NCI-H1092 treated with DMSO at 0.1 percent for 48 hours (cell line): ENCODE results near the gene NAXE.
"Not testable (repeated sequence)": the region's sequence is repeated elsewhere in the genome, so short reads cannot be mapped to it uniquely, and the experiment has no call there.

Source experiments
- DNase-seq: peaks from one replicate; lab custom pipeline; 2025; lab: John Stamatoyannopoulos, UW

The NAXE gene

DNA sequence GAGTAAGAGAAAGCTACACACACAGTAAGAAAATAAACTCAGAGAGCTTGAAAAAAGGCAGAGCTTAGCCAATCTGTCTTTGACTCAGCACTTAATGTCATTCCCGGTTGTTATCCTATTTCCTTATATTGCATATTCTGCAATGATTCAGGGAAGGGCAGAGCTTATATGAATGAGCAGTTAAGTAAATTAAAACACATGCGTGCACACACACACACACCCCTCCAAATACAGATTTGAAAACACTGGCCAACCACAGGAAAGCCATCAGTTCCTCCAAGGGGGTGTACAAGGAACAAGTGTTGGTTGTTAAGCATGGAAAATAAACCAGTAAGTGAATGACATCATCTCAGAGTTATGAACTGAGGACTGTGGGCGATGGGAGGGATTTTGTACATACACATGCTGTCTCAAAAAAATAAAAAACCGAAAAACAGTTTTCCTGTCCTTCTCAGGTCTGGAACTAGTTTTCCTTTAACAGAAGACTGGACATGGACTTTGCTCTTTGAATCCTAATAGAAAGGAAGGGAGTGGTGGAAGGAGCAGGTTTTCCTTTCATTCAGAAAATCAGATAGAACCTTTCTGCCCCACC is 20.2 kb upstream of the NAXE start:
- DNase-seq, result no peak

- DNase-seq, result peak; percentile 76
These were observed 19.5 kb upstream of the NAXE start, which contains the start of gene IQGAP3 for GRCh38 chr1:156571919-156572662. Gene IQGAP3 (minus strand): TSS chr1:156572565. CDS start chr1:156572529, 36 bp downstream.

- DNase-seq, result no peak
These were observed 18.9 kb upstream of the NAXE start for GRCh38 chr1:156572663-156573018.

- DNase-seq, result no peak
These were observed 17.4 kb upstream of the NAXE start for GRCh38 chr1:156574039-156574633.

DNA sequence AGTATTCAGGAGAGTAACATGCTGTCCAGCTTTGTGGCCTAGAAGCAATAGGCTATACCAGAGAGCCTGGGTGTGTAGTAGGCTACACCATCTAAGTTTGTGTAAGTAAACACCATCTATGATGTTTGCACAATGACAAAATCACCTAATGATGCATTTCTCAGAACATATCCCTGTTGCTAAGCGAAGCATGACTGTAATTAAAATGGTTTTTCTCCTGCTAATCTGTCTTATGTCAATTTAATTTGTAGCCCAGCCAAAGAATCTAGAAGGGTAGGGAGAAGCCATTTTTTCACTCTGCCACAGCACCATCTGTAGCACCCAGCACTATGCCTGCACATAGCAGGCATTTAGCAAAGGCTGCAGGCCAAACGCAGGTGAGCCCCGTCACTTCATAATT is 14.0 kb upstream of the NAXE start:
- DNase-seq, result peak; percentile 28

- no peak for DNase-seq
These were observed 13.5 kb upstream of the NAXE start for GRCh38 chr1:156578055-156578454.

GRCh38 chr1:156579472-156579871 is 12.1 kb upstream of the NAXE start, which contains the start of gene TTC24:
Gene TTC24 (plus strand): TSS chr1:156579723. CDS start chr1:156581365, 1,642 bp downstream.
- no peak for DNase-seq

DNA sequence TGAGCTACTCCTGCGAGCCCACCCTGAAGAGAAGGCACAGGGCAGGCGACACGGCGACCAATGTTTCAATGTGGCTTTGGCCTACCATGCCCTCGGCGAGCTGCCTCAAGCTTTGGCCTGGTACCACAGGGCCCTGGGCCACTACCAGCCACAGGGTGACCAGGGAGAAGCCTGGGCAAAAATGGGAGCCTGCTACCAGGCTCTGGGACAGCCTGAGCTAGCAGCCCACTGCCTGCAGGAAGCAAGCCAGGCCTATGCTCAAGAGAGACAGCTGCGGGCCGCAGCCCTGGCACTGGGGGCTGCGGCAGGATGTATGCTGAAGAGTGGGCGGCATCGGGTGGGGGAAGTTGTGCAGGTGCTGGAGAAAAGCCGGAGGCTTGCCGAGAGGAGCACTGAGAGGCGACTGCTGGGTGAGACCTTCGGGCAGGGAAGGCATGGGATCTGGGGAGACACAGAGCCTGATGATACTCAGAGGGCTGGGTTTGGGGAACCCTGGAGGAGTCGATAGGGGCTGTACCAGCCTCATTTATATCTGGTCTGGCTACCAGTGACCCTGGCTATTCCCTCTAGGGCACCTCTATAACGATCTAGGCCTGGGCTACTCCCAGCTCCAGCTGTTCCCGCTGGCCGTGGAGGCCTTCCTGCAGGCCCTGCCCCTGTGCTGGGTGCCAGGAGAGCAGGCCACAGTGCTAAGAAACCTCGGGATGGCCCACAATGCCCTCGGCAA is 9.8 kb upstream of the NAXE start:
- no peak for DNase-seq

GRCh38 chr1:156582388-156583017 is 9.1 kb upstream of the NAXE start:
- no peak for DNase-seq

DNA sequence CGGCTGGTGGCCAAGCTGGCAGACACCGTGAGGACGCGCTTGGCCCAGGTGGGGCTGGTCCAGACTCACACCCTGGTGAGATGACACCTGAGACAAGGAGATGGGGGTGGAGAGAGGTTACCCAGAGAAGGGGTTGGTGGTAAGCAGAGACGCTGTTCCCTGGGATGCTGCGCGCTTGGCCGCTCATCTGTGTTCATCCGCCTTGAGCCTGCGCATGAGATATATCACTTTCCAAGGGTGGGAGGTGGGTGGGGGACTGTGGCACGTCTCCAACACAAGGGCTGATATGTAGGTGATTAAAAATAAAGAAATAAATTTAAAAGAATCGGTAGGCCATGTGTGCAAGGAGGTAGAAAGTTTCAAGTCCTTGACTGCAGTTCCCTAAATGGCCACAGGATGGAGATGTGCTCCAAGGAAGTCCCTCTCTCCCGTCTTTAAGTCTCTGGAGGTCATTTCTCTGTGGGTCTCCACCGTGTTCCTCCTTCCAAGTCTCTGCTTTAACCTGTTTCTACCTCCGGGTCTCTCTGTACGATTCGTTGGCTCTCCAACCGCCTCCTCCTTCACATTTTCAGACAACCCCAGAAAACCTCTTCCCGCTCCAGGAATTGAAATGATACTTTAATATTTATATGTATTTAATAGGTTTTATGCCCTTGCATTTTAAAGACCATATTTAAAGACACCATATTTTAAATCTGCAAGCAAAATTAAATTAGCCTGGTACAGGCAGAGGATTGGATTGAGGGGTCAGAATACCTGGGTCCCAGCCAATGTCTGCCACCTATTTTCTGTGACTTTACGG is 7.6 kb upstream of the NAXE start:
- DNase-seq, result peak; percentile 65

DNA sequence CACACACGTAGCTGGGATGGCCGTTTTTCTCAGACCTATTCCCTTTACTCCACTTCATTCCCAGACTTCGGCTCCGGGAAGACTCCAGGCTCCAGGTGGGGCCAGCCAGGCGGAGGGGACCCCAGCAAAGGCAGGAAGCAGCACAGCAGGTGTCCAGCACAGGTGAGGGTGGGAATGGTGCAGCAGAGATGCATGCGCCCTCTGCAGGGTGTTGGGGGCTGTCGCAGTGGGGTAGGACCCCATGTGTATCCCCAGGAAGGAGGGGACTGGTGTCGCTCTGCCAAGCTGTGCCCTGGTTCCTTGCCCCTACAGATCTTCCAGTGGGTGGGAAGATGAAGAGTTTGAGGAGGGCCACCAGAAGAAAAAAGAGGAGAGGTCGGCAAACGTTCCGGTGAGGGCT is 6.8 kb upstream of the NAXE start:
- no peak for DNase-seq

DNA sequence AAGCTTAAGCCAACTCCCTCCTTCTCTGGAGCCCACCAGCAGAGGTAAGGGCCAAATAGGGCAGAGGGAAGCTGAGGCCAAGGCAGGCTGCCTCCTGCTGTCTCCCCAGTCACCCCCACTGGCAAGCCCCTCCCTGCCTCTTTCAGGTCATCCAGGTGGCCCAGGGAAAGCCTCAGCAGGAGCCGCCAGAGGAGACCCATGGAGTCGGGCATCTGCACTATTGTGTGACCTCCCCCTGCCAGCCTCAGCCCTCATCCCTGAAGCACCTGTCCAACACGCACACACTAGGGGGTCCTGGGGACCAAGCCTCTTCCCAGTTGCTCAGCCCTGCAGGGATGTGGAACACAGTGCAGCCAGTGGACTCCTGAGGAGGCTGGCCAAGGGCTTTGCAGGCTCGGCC is 5.3 kb upstream of the NAXE start:
- DNase-seq, result no peak

GRCh38 chr1:156586892-156587477 is 4.6 kb upstream of the NAXE start:
- DNase-seq, result no peak

- not testable (repeated sequence) for DNase-seq
These were observed 3.6 kb upstream of the NAXE start for GRCh38 chr1:156587927-156588326.

GRCh38 chr1:156589546-156589945 is 2.0 kb upstream of the NAXE start:
- DNase-seq, result no peak

DNA sequence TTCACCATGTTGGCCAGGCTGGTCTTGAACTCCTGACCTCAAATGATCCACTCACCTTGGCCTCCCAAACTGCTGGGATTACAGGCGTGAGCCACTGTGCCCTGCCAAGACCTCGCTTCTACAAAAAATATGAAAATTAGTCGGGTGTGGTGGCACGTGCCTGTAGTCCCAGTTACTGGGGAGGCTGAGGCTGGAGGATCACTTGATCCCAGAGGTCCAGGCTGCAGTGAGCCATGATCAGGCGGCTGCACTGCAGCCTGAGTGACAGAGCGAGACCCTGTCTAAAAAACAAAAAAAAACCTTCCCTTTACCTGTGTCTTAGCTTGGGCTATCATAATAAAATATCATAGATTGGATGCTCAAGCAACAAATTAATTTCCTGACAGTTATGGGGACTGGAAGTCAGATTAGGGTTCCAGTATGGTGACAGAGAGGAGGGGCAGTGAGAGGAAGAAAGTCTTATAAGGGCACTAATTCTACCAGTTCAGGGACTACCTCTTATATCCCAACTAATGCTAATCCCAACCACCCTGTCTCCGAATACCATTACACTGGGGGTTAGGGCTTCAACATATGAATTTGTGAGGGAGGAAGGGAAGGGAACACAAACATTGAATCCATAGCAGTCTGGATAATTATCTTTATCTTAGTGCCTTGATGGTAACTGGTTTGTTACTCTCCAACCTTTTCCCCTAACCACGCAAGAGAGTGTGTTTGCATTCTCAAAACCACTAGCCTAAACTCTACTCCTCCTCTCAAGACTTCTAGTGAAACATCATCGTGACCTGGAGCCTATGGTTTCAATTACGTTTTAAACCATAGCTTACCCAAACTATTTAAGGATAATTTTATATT is 1.0 kb upstream of the NAXE start:
- no peak for DNase-seq

- no peak for DNase-seq
These were observed 470 bp upstream of the NAXE start for GRCh38 chr1:156591181-156591431.

DNA sequence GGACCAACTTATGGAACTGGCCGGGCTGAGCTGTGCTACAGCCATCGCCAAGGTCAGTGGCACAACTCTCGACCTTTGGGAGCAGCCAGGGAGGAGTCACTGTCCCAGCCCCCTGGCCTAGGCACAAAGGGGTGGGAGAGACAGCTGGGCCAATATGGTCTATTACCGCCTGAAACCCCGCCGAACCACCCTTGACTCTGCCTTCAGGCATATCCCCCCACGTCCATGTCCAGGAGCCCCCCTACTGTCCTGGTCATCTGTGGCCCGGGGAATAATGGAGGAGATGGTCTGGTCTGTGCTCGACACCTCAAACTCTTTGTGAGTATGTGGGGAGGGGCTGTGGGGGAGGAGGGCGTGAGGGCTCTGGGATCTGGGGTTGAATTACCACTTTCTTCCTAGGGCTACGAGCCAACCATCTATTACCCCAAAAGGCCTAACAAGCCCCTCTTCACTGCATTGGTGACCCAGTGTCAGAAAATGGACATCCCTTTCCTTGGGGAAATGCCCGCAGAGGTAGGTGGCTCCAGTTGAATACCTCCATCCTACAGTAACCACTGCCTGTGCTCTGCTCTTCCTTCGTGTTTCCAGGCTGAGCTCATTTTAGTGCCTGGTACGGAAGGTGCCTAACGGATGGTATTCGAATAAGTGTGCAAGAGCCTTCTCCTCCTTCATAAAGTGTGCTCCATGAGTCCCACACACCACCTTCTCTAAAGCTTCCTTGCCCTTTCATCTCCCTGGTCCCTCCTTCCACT is 758 bp downstream of the NAXE start:
- DNase-seq, result no peak

GRCh38 chr1:156592910-156593660 is 1.5 kb downstream of the NAXE start:
- DNase-seq, result peak; percentile 30
